Neural crest cell (in vitro differentiated cells): ENCODE results near the gene PRR15L. TPM values are rescaled to one million over a fixed set of nuclear protein-coding genes. Genes with fewer than 3 reads are reported as not detected.
A peak's percentile ranks its signal among the peaks of the same experiment; 100 is the strongest.
"Not testable (repeated sequence)": the region's sequence is repeated elsewhere in the genome, so short reads cannot be mapped to it uniquely, and the experiment has no call there.

Experiments used
- DNase-seq: peaks from one replicate; pipeline ENCODE4 v3.0.0; 2021; ENCODE audit warnings: low read depth, mixed read lengths, low spot score
- H3K27ac Mint-ChIP-seq: one replicate; pipeline ENCODE4 v1.8.0; 2021; ENCODE audit warnings: mild to moderate bottlenecking, mixed read lengths; ENCODE audit not compliant: unreplicated experiment
- H3K27me3 Mint-ChIP-seq: 2 replicates; pipeline ENCODE4 v1.8.0; 2021; ENCODE audit warnings: low read depth, mild to moderate bottlenecking, mixed read lengths
- H3K36me3 Mint-ChIP-seq: 2 replicates; pipeline ENCODE4 v1.8.0; 2021; ENCODE audit warnings: low read depth, mild to moderate bottlenecking, mixed read lengths
- H3K4me1 Mint-ChIP-seq: 2 replicates; pipeline ENCODE4 v1.8.0; 2021; ENCODE audit warnings: mixed read lengths
- H3K4me3 Mint-ChIP-seq: one replicate; pipeline ENCODE4 v1.8.0; 2021; ENCODE audit warnings: mild to moderate bottlenecking, mixed read lengths
- H3K9me3 Mint-ChIP-seq: 2 replicates; pipeline ENCODE4 v1.8.0; 2021; ENCODE audit warnings: mixed read lengths
- CTCF ChIP-seq: fragments of 200-600 bp; sonication (generic); conservative IDR thresholded peaks from 2 replicates; pipeline ENCODE4 v1.5.0; 2021; ENCODE audit warnings: antibody characterized with exemption, mild to moderate bottlenecking
- total RNA-seq: library from RNA; stranded (reverse); gene quantifications from 2 replicates; pipeline ENCODE4 v1.2.1, GENCODE V29; 2021

PRR15L gene
- total RNA-seq, 1 donor from 2014 or later, result not detected

GRCh38 chr17:47935961-47936360 is 21.7 kb downstream of the PRR15L start:
- Mint-ChIP-seq H3K27me3 (peaks cover 6% of the 10 kb centered on the region), H3K9me3 (peaks cover under 1% of the 10 kb centered on the region), H3K36me3 (peaks cover 4% of the 10 kb centered on the region), H3K27ac (no peak overlapping the region), H3K4me1 (peaks cover 13% of the 10 kb centered on the region), H3K4me3 (no peak overlapping the region)
- no peak for DNase-seq
- TF ChIP-seq CTCF, result no peak

GRCh38 chr17:47935468-47935867 is 22.2 kb downstream of the PRR15L start:
- not testable (repeated sequence) for H3K27ac Mint-ChIP-seq, H3K27me3 Mint-ChIP-seq, H3K36me3 Mint-ChIP-seq, DNase-seq, H3K9me3 Mint-ChIP-seq, H3K4me3 Mint-ChIP-seq
- peaks cover 12% of the 10 kb centered on the region for H3K4me1 Mint-ChIP-seq

- Mint-ChIP-seq H3K9me3 (no peaks in the 10 kb centered on the region), H3K27me3 (no peaks in the 10 kb centered on the region), H3K4me3 (no peak overlapping the region), H3K36me3 (peaks cover 4% of the 10 kb centered on the region), H3K27ac (no peak overlapping the region), H3K4me1 (peaks cover 12% of the 10 kb centered on the region)
- TF ChIP-seq CTCF, result no peak
- DNase-seq, result no peak
Observed at GRCh38 chr17:47934856-47935255, 22.8 kb downstream of the PRR15L start.

- H3K27me3 Mint-ChIP-seq, result no peaks in the 10 kb centered on the region
- DNase-seq, result no peak
- H3K4me1 Mint-ChIP-seq, result peaks cover 8% of the 10 kb centered on the region
- peaks cover 6% of the 10 kb centered on the region for H3K36me3 Mint-ChIP-seq
- H3K27ac Mint-ChIP-seq, result no peak overlapping the region
- no peaks in the 10 kb centered on the region for H3K9me3 Mint-ChIP-seq
- no peak overlapping the region for H3K4me3 Mint-ChIP-seq
- no peak for TF ChIP-seq CTCF
Observed at GRCh38 chr17:47931848-47932247, 25.8 kb downstream of the PRR15L start.

- peaks cover 12% of the 10 kb centered on the region for H3K36me3 Mint-ChIP-seq
- no peak for DNase-seq
- H3K9me3 Mint-ChIP-seq, result no peaks in the 10 kb centered on the region
- H3K27me3 Mint-ChIP-seq, result no peaks in the 10 kb centered on the region
- peaks cover 13% of the 10 kb centered on the region for H3K4me1 Mint-ChIP-seq
- no peak for TF ChIP-seq CTCF
- H3K4me3 Mint-ChIP-seq, result no peak overlapping the region
- H3K27ac Mint-ChIP-seq, result peak overlapping the region; percentile 46
Observed at GRCh38 chr17:47929218-47930000, 28.3 kb downstream of the PRR15L start.

GRCh38 chr17:47928415-47928814 is 29.3 kb downstream of the PRR15L start:
- H3K27me3 Mint-ChIP-seq, result no peaks in the 10 kb centered on the region

More at GRCh38 chr17:47928415-47928814, 29.3 kb downstream of the PRR15L start:
- no peak overlapping the region for H3K4me3 Mint-ChIP-seq
- peaks cover 12% of the 10 kb centered on the region for H3K36me3 Mint-ChIP-seq
- no peak for TF ChIP-seq CTCF
- H3K9me3 Mint-ChIP-seq, result no peaks in the 10 kb centered on the region
- peak overlapping the region; percentile 41 for H3K27ac Mint-ChIP-seq
- peaks cover 13% of the 10 kb centered on the region for H3K4me1 Mint-ChIP-seq
- no peak for DNase-seq
